Measurements from ENCODE around the gene TRIM31. TPM values are rescaled to one million over a fixed set of nuclear protein-coding genes. Genes with fewer than 3 reads are reported as not detected.

Gene TRIM31
- total and polyA plus RNA-seq, 2 donors (not counting 3 experiments of a cell fraction or from before 2014, with no cell fraction given) = not detected

DNA sequence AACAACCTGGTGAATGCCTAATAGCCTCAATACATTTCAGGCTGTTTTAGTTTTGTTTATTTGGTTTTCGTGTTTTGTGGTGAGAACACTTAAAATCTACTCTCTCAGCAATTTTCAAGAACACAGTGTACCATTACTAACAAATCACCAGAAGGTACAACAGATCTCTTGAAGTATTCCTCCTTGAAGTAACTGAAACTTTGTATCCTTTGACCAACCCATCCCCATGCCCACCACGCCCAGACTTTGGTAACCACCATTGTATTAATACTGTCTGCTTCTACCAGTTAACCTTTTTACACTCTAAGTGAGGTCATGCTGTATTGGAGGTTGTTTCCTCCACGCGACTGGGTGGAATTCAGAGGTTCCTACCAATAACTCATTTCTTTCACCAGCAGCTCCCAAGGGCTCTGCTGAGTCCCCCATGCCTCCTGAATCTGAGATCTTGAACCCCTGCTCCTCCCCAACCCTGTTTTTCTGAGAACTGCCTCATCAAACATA is 17.3 kb upstream of the TRIM31 start:
- H2AFZ ChIP-seq (ENCODE audit: low read depth, low read length) = no peak overlapping the region
- dilution Hi-C loops (cut with MboI; ENCODE audit: extremely low pct_ligation_motif_present, low sequenced_read_pairs) (no loop called here), intact Hi-C loops (cut with micrococcal nuclease) (loop anchor here (10.0 kb wide), 1 partner anchor 145 kb away; no protein-coding TSS in a partner anchor)
- no peaks in the 10 kb centered on the region for H3K4me1 ChIP-seq (ENCODE audit: control insufficient read depth, extremely low read depth, insufficient read depth, low read length)
- no peaks in the 10 kb centered on the region for H4K20me1 ChIP-seq (replicated peaks; ENCODE audit: control insufficient read depth, extremely low read depth, insufficient read depth, low read length)
- TF ChIP-seq POLR2AphosphoS5 (IDR thresholded peaks at IDR 0.05; ENCODE audit: insufficient read depth, low read depth, low read length) (no peak), GATA2 (IDR thresholded peaks at IDR 0.05; ENCODE audit: insufficient read depth, insufficient read length, low read depth, low read length) (no peak), FOS (IDR thresholded peaks at IDR 0.05; ENCODE audit: borderline replicate concordance, insufficient read depth, low read length) (no peak), EZH2 (IDR thresholded peaks at IDR 0.05; ENCODE audit: borderline replicate concordance, low read depth, low read length, severe bottlenecking) (no peak), POLR2A (IDR thresholded peaks at IDR 0.05; ENCODE audit: low read depth, low read length) (no peak), CTCF (IDR thresholded peaks at IDR 0.05; ENCODE audit: extremely low read depth in 1 of 2, insufficient read depth in 1 of 2, low read depth in 1 of 2, low read length in 2 of 2) (no peak), JUN (IDR thresholded peaks at IDR 0.05; ENCODE audit: borderline replicate concordance, insufficient read depth, insufficient read length, low read depth) (no peak)
- TF ChIP-seq, protein P1, sequence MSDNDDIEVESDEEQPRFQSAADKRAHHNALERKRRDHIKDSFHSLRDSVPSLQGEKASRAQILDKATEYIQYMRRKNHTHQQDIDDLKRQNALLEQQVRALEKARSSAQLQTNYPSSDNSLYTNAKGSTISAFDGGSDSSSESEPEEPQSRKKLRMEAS (IDR thresholded peaks at IDR 0.05; ENCODE audit: insufficient read depth, insufficient read length) = no peak
- ChIA-PET POLR2A (no interaction called here), CTCF (interaction anchor here (0.6 to 12.2 kb wide), 11 partner anchors 14 to 477 kb away, joined by 3 to 311 read pairs (median 4); partner anchors contain the start of gene POLR1H)
- no TSS peak for BruUV-seq (replicated peaks)
- H3K27me3 ChIP-seq (ENCODE audit: control insufficient read depth in 2 of 2, insufficient read depth in 2 of 2, low read length in 2 of 2) = peaks cover 53 to 78% of the 10 kb centered on the region in 2 experiments
- H3K36me3 ChIP-seq (ENCODE audit: control insufficient read depth in 2 of 2, extremely low read depth in 1 of 2, insufficient read depth in 2 of 2, low read length in 2 of 2) = no peaks in the 10 kb centered on the region
- no peak for FAIRE-seq
- H3K79me2 ChIP-seq (ENCODE audit: control insufficient read depth, insufficient read depth, low read length) = no peaks in the 10 kb centered on the region
- H3K9me3 ChIP-seq (replicated peaks; ENCODE audit: control insufficient read depth, insufficient read depth, low read length) = no peaks in the 10 kb centered on the region
- no peak for DNase-seq (ENCODE audit: low read depth, low spot score)
- no peak overlapping the region for H3K9ac ChIP-seq (replicated peaks; ENCODE audit: extremely low read depth, insufficient read depth, low read length)
- H3K27ac ChIP-seq (ENCODE audit: insufficient read depth, low read depth, low read length) = no peak overlapping the region
- H3K9me1 ChIP-seq (replicated peaks; ENCODE audit: control insufficient read depth, extremely low read depth, insufficient read depth, low read length) = no peaks in the 10 kb centered on the region
- H3K4me3 ChIP-seq (replicated peaks in 1 of 3; ENCODE audit: insufficient read depth in 1 of 3, low read depth in 1 of 3, low read length in 3 of 3) = no peak overlapping the region
- H3K4me2 ChIP-seq (ENCODE audit: insufficient read depth, low read length) = no peak overlapping the region

Data from endothelial cell of umbilical vein (primary cell).